Prostate gland (tissue), 2 donors: Measurements from ENCODE around the gene GLMP. TPM values are rescaled to one million over a fixed set of nuclear protein-coding genes. Genes with fewer than 3 reads are reported as not detected.

ENCODE experiments used
- DNase-seq: peaks from one replicate; pipeline ENCODE4 v3.0.0-alpha.2; 2019; ENCODE audit warnings: low spot score
- H3K27ac ChIP-seq, 2 donors: fragments of 200-600 bp; sonication (generic); 2 replicates each; pipeline ENCODE4 v1.5.1; 2017 to 2019
- H3K27me3 ChIP-seq: fragments of 200-600 bp; sonication (generic); replicated peaks from 2 replicates; pipeline ENCODE4 v1.5.1; 2019; ENCODE audit not compliant: insufficient read depth
- H3K36me3 ChIP-seq, 2 donors: fragments of 200-600 bp; sonication (generic); 1 replicate in 1 of 2; 2 replicates in 1 of 2; pipeline versions ENCODE4 v1.5.1 to v1.8.1; 2017 to 2019
- H3K4me1 ChIP-seq: fragments of 200-600 bp; sonication (generic); replicated peaks from 2 replicates; pipeline ENCODE4 v1.5.1; 2019
- H3K4me3 ChIP-seq, 2 donors: fragments of 200-600 bp; sonication (generic); 2 replicates each; pipeline ENCODE4 v1.5.1; 2017 to 2019
- H3K9me3 ChIP-seq: fragments of 200-600 bp; sonication (generic); 2 replicates; pipeline ENCODE4 v1.5.1; 2017
- CTCF ChIP-seq, 4 experiments: fragments of 200-600 bp in 2 of 4; fragments of 450-650 bp in 2 of 4; sonication (generic) in 2 of 4; IDR thresholded peaks; 1 replicate in 3 of 4; 2 replicates in 1 of 4; pipeline ENCODE4 v1.5.1; 2016 to 2019; ENCODE audit warnings: antibody characterized with exemption in 4 of 4, mild to moderate bottlenecking in 2 of 4, moderate library complexity in 2 of 4
- POLR2A ChIP-seq: fragments of 450-650 bp; IDR thresholded peaks from one replicate; pipeline ENCODE4 v1.6.1; 2016; ENCODE audit warnings: antibody characterized with exemption, mild to moderate bottlenecking
- POLR2AphosphoS5 ChIP-seq: sonication (generic); formaldehyde crosslinking; IDR thresholded peaks from one replicate; pipeline ENCODE4 v1.6.1; 2017; ENCODE audit warnings: antibody characterized with exemption
- WGBS: methylation state at CpG from one replicate; pipeline ENCODE4 v1.1.5; 2018; 5-methylcytosine and 5-hydroxymethylcytosine counted together
- intact Hi-C: fragments of 100-400 bp; cut with DNase I; formaldehyde crosslinking; loops from one replicate; pipeline ENCODE4 v1.14.2; 2022
- total RNA-seq, 2 donors: library from RNA; depleted of rRNA; stranded (reverse); fragments of >200 nt; gene quantifications; one replicate each; pipeline ENCODE4 v1.1.0, GENCODE V29; 2016

Gene GLMP
- total RNA-seq, 2 donors from 2014 or later, result 91.7 to 132 TPM

GRCh38 chr1:156303241-156303640, 7.8 kb upstream of the GLMP start:
- Histone ChIP-seq H3K9me3 (no peaks in the 10 kb centered on the region), H3K27ac (no peak overlapping the region), H3K27me3 (no peaks in the 10 kb centered on the region), H3K4me3 (no peak overlapping the region), H3K36me3 (no peaks in the 10 kb centered on the region), H3K4me1 (no peaks in the 10 kb centered on the region)
- no peak for TF ChIP-seq POLR2AphosphoS5
- TF ChIP-seq CTCF (IDR thresholded peaks at IDR 0.05), result no peak
- no peak for TF ChIP-seq POLR2A
- intact Hi-C loops, result no loop called here
- DNase-seq, result no peak
- WGBS, result 91% methylated on average over 4 of the region's 4 CpGs

- Histone ChIP-seq H3K9me3 (no peaks in the 10 kb centered on the region), H3K4me3 (no peak within 1 kb of the TSS), H3K36me3 (no peaks in the 10 kb centered on the region), H3K27ac (no peak within 1 kb of the TSS), H3K4me1 (peaks cover 6% of the 10 kb centered on the region), H3K27me3 (no peaks in the 10 kb centered on the region)
- DNase-seq, result no peak
- 89% methylated on average over 19 of the region's 19 CpGs for WGBS
- no peak for TF ChIP-seq POLR2A
- intact Hi-C loops, result no loop called here
Measured at GRCh38 chr1:156298852-156299357, 3.4 kb upstream of the GLMP start, which contains the start of gene VHLL. TSS of gene VHLL (minus strand) at chr1:156299307. CDS start at chr1:156299189, 118 bp downstream.

DNA sequence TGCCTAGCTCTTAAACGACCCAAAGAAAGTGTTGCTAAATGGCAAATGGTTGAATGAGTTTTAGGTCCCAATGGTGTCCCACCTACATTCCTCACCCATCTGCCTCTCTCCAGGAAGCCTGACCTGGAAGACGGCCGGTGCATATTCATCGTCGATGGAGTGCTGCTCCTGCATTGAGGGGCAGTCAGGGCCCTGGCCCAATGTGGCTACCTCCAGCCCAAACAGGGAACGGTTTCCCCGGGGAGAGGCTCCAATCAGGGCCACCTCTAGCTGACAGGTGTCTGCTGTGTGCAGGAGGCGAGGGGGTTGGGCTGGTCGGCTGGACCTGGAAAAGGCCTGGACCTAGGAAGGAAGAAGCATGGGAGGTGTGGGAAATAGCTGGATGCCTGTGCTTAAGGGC, 1.6 kb downstream of the GLMP start:
- Histone ChIP-seq H3K4me3 (peak overlapping the region in 1 of 2 donors; percentile 96), H3K9me3 (no peaks in the 10 kb centered on the region), H3K27me3 (no peaks in the 10 kb centered on the region), H3K27ac (peak overlapping the region; percentile 81 to 93), H3K36me3 (no peaks in the 10 kb centered on the region), H3K4me1 (peaks cover 12% of the 10 kb centered on the region)
- TF ChIP-seq POLR2AphosphoS5 (no peak), CTCF (IDR thresholded peaks at IDR 0.05) (no peak), POLR2A (no peak)
- 92% methylated on average over 9 of the region's 9 CpGs for WGBS
- intact Hi-C loops, result no loop called here
- no peak for DNase-seq

DNA sequence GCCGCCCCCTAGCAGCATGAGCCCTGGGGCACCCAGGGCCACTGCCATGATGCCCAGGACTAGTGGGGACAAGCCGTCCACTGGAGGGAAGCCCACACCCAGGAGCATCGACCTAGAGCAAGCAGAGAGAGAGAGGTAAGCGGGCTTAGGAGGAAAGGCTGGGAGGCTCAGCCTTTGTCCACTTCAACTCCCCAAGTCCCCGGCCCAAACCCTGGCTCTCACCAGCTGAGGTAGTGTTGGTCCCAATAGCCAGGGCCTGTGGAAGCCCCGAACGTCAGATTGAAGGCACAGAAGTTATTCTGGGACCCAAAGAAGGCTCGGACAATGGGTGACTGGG, 2.4 kb downstream of the GLMP start:
- DNase-seq, result no peak
- Histone ChIP-seq H3K36me3 (no peaks in the 10 kb centered on the region), H3K9me3 (no peaks in the 10 kb centered on the region), H3K4me1 (peaks cover 12% of the 10 kb centered on the region), H3K4me3 (no peak overlapping the region), H3K27ac (peak overlapping the region; percentile 81 to 93), H3K27me3 (no peaks in the 10 kb centered on the region)
- TF ChIP-seq CTCF (IDR thresholded peaks at IDR 0.05) (no peak), POLR2A (no peak), POLR2AphosphoS5 (no peak)
- intact Hi-C loops, result no loop called here
- 85% methylated on average over 8 of the region's 8 CpGs for WGBS

DNA sequence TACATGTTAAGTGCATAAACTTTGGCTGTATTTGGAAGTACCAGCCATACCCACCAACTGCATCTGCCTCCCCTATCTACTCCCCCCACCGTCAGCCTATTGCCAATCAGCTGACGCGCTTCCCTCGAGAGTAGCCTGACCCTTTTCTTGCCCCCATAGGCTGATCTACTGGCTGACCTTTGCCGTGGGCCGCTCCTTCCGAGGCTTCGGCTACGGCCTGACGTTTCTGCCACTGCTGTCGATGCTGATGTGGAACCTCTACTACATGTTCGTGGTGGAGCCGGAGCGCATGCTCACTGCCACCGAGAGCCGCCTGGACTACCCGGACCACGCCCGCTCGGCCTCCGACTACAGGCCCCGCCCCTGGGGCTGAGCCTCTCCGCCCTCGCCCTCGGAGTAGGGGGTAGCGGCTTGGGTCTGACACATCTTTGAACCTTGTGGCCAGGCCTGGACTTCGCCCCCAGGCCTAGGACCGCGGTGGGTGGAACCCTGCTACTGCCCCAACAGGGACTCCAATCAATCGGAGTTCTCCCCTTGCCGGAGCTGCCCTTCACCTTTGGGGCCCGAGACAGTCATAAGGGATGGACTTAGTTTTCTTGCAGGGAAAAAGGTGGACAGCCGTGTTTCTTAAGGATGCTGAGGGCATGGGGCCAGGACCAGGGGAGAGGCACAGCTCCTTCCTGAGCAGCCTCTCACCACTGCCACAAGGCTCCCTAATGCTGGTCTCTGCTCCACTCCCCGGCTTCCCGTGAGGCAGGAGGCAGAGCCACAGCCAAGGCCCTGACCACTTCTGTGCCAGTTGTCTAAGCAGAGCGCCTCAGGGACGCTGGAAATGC, 4.0 kb downstream of the GLMP start:
- no peaks in the 10 kb centered on the region for H3K27me3 ChIP-seq
- intact Hi-C loops, result no loop called here
- H3K4me1 ChIP-seq, result peaks cover 12% of the 10 kb centered on the region
- TF ChIP-seq POLR2A, result peak; percentile 31
- peak; percentile 78 for TF ChIP-seq POLR2AphosphoS5
- TF ChIP-seq CTCF (IDR thresholded peaks at IDR 0.05), result no peak
- WGBS, result 21% methylated on average over 37 of the region's 37 CpGs
- H3K36me3 ChIP-seq, result no peaks in the 10 kb centered on the region
- H3K4me3 ChIP-seq, result peak overlapping the region; percentile 16 to 40
- no peaks in the 10 kb centered on the region for H3K9me3 ChIP-seq
- H3K27ac ChIP-seq, result peak overlapping the region; percentile 81 to 93
- DNase-seq, result peak; percentile 79
